ENCODE results near the gene CTAGE8. TPM values are rescaled to one million over a fixed set of nuclear protein-coding genes. Genes with fewer than 3 reads are reported as not detected.

The CTAGE8 gene
- polyA plus RNA-seq, 3 donors: 0.95 to 1.0 TPM; not detected in 1

Other genes starting within 250 kb of the CTAGE8 start
- not detected for gene OR2A5, start 220.3 kb downstream of the CTAGE8 start, polyA plus RNA-seq
- not detected for gene OR2A25, start 199.5 kb downstream of the CTAGE8 start, polyA plus RNA-seq
- gene OR2A12, start 183.0 kb downstream of the CTAGE8 start, polyA plus RNA-seq: not detected
- not detected for gene OR2A2, start 159.7 kb downstream of the CTAGE8 start, polyA plus RNA-seq
- not detected for gene OR2A14, start 146.1 kb downstream of the CTAGE8 start, polyA plus RNA-seq
- under 1 TPM in 2 of 3 donors, not detected in 1; 0.29 to 0.67 TPM for gene CTAGE4, start 85.8 kb downstream of the CTAGE8 start, polyA plus RNA-seq
- gene ARHGEF35, start 73.5 kb downstream of the CTAGE8 start, polyA plus RNA-seq: 1 to 10 TPM; 3.7 to 6.5 (median 4.4) TPM
- gene OR2A42, start 29.7 kb downstream of the CTAGE8 start, polyA plus RNA-seq: under 1 TPM in 1 of 3 donors, not detected in 2; 0.42 TPM
- 1 to 10 TPM in 2 of 3 donors, under 1 TPM in 1; 0.67 to 2.4 (median 1.2) TPM for gene OR2A7, start 4.5 kb downstream of the CTAGE8 start, polyA plus RNA-seq
- gene OR2A1, start 43.1 kb upstream of the CTAGE8 start, polyA plus RNA-seq: under 1 TPM in 2 of 3 donors, not detected in 1; 0.05 to 0.07 TPM
- gene ARHGEF5, start 86.1 kb upstream of the CTAGE8 start, polyA plus RNA-seq: 1 to 10 TPM; 4.6 to 10.0 (median 4.7) TPM
- gene NOBOX, start 134.4 kb upstream of the CTAGE8 start, polyA plus RNA-seq: not detected

Data from adipose tissue (tissue), 3 donors.